ENCODE measurements around the gene ZFR.

ZFR gene

DNA sequence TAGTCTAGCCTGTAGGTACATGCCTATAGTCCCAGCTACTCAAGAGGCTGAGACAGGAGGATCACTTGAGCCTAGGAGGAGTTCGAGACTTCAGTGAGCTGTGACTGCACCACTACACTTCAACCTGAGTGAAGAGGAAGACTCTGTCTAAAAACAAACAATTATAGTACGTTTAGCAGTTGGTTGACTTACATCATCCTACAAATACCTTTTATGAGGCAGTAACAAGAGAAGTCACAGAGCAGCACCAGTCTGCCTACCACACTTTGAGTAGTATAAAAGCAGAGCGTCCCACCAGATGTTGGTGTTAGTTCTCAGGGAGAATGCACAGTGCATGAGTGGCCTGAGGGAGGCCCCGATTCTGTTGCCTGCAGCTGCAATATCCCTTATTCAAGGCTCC lies 16.1 kb downstream of the ZFR start:
- DNase-seq (ENCODE audit: low read depth): no peak
- no peak overlapping the region for H3K4me3 ChIP-seq (ENCODE audit: low read length)
- TF ChIP-seq CTCF (conservative IDR thresholded peaks at IDR 0.05; ENCODE audit: low read depth, low read length): no peak

DNA sequence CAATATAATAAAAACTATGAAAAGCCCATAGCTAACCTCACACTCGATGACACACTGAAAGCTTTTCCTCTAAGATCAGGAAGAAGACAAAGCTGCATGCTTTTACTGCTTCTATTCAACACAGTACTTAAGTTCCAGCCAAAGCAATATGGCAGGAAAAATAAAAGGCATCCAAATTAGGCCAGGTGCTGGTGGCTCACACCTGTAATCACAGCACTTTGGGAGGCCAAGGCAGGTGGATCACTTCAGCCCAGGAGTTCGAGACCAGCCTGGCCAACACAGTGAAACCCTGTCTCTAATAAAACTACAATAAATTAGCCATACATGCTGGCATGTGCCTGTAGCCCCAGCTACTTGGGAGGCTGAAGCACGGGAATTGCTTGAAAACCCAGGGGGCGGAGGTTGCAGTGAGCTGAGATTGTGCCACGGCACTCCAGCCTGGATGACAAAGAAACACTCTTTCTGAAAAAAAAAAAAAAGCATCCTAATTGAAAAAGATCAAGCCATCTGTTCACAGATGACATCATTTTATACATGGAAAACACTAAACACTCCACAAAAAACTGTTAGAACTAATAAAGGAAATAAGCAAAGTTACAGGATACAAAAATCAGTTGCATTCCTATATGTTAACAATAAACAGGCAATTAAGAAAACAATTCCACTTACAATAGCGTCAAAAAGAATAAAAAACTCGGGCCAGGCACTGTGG lies 17.9 kb downstream of the ZFR start:
- H3K4me3 ChIP-seq (ENCODE audit: low read length): no peak overlapping the region
- TF ChIP-seq CTCF (conservative IDR thresholded peaks at IDR 0.05; ENCODE audit: low read depth, low read length): no peak
- DNase-seq (ENCODE audit: low read depth): no peak

DNA sequence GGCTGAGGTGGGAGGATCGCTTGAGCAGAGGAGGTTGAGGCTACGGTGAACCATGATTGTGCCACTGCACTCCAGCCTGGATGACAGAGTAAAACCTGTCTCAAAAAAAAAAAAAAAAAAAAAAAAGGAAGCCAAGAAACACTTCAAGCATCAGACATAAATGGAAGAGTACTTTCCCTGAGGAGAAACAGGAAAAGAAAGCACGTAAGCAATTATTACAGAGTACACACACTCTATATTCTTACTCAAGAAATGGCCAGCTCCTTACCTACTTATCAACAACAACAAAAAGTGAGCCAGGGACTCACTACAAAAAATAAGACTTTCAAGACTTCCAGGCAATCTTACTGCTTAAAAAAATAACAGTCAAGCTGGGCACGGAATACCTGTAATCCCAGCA lies 21.8 kb downstream of the ZFR start:
- TF ChIP-seq CTCF (conservative IDR thresholded peaks at IDR 0.05; ENCODE audit: low read depth, low read length): no peak
- H3K4me3 ChIP-seq (ENCODE audit: low read length): no peak overlapping the region
- DNase-seq (ENCODE audit: low read depth): no peak

GRCh38 chr5:32421075-32421474 lies 23.5 kb downstream of the ZFR start:
- DNase-seq (ENCODE audit: low read depth): no peak
- no peak for TF ChIP-seq CTCF (conservative IDR thresholded peaks at IDR 0.05; ENCODE audit: low read depth, low read length)
- no peak overlapping the region for H3K4me3 ChIP-seq (ENCODE audit: low read length)

GRCh38 chr5:32420506-32420905 lies 24.0 kb downstream of the ZFR start:
- no peak for TF ChIP-seq CTCF (conservative IDR thresholded peaks at IDR 0.05; ENCODE audit: low read depth, low read length)
- DNase-seq (ENCODE audit: low read depth): no peak
- no peak overlapping the region for H3K4me3 ChIP-seq (ENCODE audit: low read length)

DNA sequence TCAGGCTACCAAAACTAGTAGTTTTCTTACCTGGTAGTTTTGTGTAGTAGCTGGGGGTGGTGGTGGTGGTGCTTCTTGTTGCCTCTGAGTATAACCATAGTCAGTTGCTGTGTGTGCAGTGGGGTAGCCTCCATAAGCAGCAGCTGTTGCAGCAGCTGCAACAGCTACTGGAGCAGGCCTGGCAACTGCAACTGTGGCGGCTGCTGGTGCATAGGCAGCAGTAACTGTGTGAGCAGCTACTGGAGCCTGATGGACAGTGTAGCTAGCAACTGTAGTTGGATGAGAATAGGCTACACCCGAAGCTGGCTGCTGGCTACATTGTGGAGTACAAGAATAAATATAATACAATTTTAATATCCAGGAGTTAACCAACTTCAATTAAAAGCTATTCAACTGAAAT lies 24.7 kb downstream of the ZFR start:
- DNase-seq (ENCODE audit: low read depth): no peak
- no peak for TF ChIP-seq CTCF (conservative IDR thresholded peaks at IDR 0.05; ENCODE audit: low read depth, low read length)
- no peak overlapping the region for H3K4me3 ChIP-seq (ENCODE audit: low read length)

DNA sequence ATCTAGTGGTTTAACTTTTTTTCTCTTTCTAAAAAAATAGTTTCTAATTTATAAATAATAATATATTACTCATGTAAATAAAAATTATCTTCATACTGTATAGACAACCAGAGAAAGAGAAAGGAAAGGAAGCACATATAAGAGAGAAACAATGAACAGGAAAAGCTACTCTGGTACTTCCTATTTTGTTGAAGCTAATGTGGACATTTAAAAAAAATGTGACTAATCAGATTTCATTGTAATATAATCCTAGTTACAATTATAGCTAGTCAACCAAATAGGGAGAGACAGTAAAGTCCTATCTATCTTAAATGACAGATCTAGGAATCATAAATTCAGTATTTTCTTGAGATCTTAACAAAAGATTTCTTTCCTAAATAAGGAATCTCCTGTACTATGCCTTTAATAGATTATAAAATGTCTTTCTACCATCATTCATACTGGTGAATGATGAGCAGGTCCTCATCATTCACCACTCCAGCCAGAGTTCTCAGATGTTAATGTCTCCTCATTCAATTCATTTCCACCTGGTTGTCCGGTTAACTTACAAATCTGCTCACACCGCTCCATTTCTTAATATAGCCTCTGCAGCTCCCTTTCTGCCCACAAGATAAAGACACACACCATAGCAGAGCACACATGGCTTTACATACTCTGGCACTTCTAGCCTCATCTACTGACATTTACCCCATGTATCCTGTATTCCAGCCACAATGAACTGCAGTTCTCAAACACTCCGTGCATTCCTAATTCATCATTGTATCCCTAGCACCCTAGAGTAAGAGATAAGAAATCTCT lies 30.9 kb downstream of the ZFR start:
- H3K4me3 ChIP-seq (ENCODE audit: low read length): no peak overlapping the region
- no peak for TF ChIP-seq CTCF (conservative IDR thresholded peaks at IDR 0.05; ENCODE audit: low read depth, low read length)
- DNase-seq (ENCODE audit: low read depth): no peak
